ENCODE measurements around the gene C15orf62.

C15orf62 gene, protein sequence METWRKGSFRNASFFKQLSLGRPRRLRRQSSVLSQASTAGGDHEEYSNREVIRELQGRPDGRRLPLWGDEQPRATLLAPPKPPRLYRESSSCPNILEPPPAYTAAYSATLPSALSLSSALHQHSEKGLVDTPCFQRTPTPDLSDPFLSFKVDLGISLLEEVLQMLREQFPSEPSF

DNA sequence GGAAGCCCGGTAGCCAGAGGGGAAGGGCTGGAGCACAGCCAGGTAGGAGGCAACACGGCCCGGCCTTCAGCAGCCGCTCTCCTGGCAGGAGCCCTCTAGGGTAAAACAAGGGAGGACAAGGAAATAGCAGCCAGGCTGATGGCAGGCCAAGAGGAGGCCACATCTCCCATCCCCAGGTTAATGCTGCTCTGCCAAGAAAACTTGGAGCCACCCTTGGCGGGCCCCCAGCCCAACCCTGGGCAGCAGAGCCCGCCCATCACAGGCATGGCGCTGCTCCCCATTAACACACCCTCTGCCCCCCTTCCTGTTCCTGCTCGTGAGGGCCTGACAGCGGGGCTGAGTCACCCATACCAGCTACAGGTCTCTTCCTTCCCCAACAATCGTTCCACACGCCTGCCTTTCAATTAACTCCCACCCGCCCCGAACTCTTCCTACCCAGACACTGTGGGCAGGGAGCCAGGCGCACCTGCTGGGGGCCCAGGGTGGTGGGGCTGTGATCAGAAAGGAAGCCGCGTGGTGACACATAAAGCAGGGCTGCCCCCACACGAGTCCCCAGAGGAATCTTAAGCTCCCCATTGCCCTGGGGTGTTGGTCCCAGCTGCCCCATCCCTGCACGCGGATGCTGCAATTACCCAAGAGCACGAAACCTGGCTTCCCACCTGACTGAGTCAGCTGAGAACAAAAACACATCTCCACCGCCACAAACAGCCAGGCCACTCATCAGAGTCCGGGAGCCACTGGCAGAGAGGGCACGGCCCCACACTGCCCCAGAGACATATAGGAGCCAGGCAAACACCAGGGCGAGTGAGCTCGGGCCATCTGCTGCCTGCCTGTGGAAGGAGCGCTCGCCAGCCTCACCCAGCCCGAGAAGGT, at the start of gene C15orf62:
C15orf62 (plus strand) TSS at position 707 of the 873 bp plus-strand sequence. CDS start 516 bp downstream, outside the sequence.
- peak; percentile 63 for DNase-seq (ENCODE audit: low spot score)

DNA sequence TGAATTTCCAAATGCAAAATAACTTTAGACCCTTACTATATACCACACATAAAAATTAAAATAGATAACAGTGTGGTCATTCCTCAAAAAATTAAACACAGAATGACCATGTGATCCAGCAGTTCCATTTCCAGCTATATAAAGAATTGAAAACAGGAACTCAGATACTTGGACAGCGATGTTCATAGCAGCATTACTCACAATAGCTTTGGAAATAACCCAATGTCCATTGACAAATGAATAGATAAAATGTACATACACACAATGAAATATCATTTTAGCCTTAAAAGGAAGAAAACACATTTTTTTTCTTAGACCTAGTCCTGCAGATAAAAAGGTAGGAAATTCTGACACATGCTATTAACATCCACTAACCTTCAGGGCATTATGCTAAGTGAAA, 48.1 kb upstream of the C15orf62 start:
- no peak for DNase-seq (ENCODE audit: low spot score)

DNA sequence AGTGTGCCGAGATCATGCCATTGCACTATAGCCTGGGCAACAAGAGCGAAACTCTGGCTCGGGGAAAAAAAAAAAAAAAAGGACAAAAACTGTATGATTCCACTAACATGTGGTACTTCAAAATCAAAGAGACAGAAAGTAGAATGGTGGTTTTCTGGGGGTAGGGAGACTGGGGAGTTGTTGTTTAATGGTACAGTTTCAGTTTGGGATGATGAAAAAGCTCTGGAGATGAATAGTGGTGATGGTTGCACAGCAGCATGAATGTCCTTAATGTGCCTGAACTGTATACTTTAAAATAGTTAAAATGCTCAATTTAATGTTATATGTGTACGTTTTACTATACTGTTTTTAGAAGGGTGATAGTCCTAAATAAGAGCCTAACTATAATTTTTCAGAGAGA, 47.4 kb upstream of the C15orf62 start:
- DNase-seq (ENCODE audit: low spot score) = no peak

DNA sequence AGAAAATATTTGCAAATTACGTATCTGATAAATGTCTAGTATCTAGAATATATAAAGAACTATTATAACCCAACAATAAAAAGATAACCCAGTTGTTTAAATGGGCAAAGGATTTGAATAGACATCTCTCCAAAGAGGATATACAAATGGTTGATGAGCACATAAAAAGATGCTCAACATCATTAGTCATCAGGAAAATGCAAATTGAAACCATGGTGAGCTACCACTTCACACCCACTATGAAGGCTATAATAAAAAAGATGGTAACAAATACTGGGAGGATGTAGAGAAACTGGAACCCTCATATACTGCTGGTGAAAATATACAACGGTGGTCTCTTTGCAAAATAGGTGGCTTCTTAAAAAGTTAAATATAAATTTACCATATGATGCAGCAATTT, 46.8 kb upstream of the C15orf62 start:
- no peak for DNase-seq (ENCODE audit: low spot score)

DNA sequence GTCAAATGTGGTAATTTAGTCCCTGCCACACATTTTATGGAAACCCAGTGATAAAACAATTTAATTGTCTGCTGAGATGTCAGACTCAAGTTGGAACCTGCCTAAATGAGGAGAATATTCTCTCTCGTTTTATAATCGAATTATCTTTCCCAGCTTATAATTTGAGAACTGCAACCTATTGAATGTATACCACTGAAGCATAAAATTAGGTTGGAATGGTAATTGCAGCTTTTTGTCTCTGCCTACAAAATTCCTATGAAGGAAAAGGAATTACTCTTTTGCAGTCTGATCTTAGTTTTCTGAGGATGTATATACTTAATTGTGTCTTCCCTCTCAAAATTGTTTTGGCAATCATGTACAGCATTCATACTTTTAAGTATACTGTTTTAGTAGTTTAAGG, 45.9 kb upstream of the C15orf62 start:
- DNase-seq (ENCODE audit: low spot score) = no peak

DNA sequence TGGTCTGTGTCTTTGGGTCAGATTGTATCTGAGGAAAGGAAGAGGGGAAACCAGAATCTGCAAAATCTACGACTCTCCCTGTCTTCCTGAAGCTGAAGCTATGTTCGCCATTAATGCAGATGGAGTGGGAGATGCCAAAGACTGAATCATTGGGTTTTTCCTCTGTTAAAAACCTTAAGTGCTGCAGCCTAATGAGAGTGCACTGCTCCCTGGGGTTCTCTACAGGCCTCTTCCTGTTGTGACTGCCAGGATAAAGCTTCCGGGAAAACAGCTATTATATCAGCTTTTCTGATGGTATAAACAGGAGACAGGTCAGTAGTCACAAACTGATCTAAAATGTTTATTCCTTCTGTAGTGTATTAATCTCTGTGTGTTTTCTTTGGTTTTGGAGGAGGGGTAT, 38.7 kb upstream of the C15orf62 start:
- no peak for DNase-seq (ENCODE audit: low spot score)

DNA sequence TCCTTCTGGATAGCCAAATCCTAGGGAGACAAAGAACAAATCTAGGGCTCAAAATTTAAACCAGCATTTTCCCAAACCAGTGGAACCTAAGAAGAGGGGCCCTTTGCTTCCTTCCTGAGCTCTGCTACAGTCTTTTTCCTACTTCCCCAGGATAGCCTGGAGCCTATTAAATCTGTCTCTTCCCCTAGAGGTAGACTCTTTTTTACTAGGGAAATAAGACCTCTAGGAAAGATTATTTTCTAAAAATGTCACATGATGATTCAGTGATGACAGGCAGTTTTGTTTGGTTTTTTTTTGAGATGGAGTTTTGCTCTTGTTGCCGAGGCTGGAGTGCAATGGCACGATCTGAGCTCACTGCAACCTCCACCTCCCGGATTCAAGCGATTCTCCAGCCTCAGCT, 33.2 kb upstream of the C15orf62 start:
- DNase-seq (ENCODE audit: low spot score) = no peak

DNA sequence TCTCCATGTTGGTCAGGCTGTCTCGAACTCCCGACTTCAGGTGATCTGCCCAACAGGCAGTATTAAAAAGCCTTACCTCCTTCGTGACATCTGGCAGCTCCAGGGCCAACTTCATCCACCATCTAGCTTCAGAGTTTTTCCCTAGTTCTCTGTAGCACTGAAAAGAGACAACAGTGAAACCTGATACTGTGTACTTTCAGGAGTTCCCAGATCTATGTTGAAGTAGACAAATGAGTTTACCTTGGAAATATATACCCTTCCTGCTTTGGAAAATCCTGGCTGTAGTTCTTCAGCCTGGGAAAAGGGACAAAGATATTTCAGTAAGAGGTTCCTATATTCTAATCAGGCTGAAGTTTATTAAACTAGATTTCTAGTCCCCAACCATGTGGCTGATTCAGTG, 32.7 kb upstream of the C15orf62 start:
- no peak for DNase-seq (ENCODE audit: low spot score)

DNA sequence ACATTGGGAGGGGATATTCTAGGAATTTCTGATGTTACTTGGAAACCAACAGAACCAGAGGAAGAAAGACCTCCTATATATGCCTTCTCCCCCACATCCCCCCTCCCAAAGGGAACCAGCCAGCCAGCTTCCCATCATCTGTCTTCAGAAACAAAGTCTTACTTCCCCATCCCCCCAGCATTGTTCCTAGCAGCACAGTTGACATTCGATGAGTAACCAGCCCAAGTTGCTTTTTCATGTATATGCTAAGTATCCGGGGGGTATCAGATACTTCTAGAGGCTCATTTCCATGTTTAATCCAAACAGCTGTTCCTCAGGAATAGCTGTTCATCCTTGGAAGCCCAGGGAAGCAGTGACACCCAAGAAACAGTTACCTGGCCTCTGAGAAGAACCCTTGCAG, 30.7 kb upstream of the C15orf62 start:
- no peak for DNase-seq (ENCODE audit: low spot score)

DNA sequence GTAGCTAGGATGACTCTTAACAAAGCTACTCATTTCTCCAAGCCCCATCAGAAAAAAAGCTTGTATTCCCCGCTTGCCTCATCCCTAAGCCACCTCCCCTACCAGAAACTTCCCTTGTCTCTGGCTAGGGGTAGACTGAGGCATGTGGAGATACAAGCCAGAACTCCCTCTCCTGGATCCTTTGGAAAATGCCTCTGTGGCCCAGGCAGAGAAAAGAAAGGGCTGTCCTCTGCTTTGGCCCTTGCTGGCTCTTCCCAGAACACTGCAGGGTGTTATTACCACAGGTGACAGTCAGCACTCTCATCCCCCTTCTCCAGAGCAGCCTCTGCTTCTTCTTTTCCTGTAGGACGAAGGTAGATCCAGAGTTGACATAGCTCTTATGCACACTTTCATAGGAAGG, 29.9 kb upstream of the C15orf62 start:
- DNase-seq (ENCODE audit: low spot score) = no peak

DNA sequence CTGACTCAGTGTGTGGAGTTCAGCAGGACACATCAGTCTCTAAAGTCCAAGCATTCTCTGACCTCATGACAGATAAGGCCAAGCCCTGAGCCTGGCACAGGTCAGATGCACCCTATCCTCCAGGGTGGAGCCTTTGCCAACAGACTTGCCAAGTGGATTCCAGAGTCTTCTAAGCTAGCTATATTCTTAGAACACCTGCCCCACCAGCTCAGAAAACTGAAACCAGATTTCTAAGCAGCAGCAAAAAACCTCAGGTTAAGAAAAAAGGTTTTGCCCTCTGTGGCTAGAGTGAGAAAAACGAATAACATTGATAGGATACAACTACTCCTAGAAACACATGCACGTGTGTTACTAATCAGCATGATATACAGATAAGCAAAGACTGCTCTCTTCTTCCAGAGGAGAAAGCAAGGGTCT, 26.3 kb upstream of the C15orf62 start:
- DNase-seq (ENCODE audit: low spot score) = no peak

DNA sequence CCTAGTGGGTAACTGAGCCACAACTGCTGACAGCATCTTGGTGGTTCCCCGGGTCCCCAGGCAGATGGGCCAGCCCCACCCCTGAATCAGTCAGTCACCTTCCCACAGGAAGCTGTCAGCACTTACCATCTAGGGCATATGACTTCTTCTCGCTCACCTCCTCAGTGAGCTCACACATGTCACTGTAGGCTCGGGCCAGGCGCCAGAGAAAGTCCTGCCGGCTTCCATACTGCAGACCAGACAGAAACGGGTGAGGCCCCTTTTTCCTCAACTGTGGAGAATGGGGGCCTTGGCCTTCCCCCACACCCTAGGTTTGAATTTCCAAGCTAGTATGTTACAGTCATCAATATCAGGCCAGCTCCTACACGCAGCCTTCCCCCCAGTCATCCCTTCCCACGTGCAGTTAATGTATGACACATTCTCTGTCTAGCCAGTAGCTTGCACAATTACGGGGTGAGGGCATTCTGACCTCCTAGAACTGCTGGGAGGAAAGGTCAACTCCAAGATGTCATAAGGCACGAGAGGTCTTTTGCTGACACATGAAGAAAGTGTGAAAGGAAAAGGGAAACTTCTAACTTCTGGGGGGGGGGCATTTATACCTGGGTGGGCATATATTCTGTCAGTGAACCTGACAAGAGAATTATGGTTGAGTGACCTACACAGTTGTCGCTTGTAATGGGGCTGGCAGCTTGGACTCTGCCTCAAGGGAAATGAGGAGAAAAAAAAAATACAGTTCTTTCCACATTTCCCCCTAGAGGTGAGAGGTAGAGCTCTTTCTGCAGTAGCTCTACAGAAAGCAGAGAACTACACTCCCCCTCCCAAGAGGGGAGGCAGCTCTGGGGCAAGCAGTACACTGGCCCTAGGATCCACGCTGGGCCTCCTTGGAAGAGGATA, 25.6 kb upstream of the C15orf62 start:
- no peak for DNase-seq (ENCODE audit: low spot score)

DNA sequence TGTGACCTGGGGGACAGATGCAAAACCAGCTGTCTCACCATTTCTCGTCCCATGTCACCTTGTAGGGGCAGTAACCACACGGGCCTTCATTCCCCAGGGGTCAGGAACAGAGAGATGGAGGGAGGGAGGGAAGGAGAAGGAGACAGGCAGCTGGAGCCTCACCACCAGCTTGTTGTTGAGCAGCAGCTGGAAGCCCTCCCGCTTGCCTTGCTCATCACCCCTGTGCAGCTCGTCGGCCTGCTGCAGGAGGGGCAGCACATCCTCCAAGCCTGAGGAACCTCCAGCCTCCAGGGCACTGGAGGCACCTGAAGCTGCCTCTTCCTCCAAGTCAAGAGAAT, 25.0 kb upstream of the C15orf62 start:
- no peak for DNase-seq (ENCODE audit: low spot score)

DNA sequence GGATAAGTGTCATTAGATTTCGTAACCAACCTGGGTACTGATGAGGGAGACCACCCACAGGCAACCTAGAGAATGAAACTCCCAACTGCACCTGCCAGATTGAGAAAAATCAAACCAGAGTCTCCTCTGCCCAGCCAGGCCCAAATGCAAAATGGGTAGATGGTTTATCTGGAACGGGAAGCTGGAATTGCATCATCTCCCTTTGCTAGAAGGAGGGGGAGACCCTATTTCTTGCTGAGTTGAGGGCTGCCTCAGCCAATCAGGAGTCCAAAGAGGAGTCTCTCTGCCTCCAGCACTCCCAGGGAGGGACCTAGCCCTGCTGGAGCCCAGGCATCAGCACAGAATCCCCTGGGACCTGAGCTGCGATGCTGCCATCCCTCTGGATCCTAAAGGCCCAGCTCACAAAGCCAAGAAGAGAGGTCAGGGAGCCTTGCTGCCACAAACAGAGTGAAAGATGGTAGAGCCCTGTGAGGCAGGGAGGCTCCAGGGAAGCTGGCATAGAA, 22.8 kb upstream of the C15orf62 start:
- no peak for DNase-seq (ENCODE audit: low spot score)

DNA sequence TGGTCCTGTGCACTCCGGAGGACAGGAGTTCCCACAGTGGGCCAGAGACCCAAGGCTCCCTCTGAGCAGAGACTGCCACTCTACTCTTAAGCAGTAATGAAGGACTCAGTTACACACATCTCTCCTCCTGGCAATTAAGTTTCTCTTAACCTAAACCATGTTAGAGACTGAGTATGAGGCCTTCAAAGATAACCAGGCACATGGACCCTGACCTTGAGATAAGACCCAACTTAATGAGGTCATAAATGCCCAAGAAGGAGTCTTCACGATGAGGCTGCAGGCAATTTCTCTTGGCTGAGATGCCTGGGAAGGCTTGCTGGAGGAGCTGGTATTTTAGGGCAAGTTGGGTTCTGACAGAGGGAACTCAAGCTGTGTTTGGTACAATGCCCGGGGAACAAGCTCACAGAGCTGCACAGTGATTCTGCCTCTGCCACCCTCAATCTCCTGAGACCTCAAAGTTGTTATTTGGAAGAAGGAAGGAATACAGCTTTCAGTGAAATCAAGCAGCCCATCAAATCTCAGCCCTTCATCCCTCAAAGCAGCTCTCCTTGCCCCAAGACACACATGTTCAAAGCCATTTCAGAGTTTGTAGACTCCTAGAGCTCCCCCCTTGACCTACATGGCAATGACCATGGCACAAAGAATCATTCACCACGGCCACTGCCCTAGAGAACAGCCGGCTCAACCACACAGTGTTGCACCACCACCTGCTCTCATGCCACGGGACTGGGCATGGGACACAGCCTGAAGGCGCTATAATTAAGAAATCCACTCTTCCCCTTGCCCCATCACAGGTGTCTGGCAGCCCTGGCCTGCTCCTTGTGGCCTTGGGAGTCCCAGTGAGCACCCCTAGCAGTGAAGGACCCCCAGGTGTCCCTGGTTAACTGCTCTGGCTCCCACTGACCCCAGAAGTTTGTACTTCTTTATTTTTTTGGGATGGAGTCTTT, 21.8 kb upstream of the C15orf62 start:
- DNase-seq (ENCODE audit: low spot score) = no peak

DNA sequence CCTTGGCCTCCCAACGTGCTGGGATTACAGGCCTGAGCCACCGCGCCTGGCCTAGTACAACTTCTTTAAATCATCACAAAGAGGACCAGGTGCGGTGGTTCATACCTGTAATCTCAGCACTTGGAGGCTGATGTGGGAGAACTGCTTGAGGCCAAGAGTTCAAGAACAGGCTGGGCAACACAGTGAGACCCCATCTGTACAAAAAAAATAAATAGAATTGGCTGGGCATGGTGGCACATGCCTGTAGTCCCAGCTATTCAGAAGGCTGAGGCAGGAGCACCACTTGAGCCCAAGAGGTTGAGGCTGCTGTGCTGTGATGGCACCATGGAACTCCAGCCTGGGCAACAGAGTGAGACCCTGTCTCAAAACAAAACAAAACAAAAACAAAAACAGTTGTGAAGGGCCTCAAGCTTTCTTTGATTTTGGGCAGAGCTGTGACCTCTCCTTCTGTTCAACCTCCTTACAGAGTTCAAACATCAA, 20.6 kb upstream of the C15orf62 start:
- DNase-seq (ENCODE audit: low spot score) = no peak

DNA sequence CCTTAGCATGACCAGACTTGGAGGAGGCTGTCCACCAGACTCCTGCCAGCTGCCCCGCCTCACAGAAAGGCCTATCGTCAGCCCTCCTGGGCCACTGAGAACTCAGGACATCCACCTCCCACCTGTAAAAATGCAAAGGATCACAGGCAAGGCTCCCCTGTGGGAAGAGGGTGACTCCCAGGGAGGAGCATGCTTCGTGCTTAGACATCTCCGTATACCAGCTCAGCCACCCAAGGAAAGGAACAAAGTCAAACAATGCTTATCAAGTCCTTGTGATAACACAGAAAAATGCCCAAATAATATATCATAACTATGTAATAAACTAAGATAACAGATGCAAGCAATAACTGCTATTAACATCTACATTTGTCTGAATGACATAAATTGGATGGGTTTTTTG, 18.9 kb upstream of the C15orf62 start:
- no peak for DNase-seq (ENCODE audit: low spot score)

DNA sequence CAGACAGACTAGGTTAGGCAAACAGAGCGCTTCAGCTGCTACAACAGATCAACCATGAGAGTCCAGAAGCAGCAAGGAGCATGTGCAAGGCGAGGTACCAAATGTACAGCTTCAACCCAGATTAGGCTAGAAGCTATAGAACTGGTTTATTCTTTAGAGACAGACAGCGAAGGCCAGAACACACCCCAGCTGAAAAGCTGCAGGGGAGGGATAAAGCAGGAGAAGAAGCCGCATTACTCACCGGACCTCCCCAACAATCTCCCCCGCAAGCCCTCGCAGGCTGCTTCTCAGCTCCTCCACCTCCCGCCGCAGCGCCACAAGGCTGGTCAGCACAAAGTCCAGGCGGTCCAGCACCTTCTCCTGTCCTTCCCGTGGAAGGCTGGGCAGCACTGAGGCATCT, 18.0 kb upstream of the C15orf62 start:
- DNase-seq (ENCODE audit: low spot score) = no peak

DNA sequence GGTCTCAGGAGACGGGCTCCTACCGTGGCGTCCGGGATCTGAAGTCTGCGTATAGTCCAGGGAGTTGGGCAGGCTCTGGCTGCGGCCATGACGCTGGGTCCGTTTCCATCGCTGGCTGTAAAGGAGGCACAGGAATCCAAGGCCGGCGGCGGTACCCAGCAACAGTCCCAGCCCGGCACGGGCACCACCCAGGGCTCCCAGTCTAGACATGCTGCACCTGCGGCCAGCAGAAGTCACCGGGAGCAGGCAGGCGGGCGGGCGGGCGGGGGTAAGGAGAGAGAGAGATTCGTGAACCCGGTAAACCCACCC, 15.3 kb upstream of the C15orf62 start:
- DNase-seq (ENCODE audit: low spot score) = no peak

DNA sequence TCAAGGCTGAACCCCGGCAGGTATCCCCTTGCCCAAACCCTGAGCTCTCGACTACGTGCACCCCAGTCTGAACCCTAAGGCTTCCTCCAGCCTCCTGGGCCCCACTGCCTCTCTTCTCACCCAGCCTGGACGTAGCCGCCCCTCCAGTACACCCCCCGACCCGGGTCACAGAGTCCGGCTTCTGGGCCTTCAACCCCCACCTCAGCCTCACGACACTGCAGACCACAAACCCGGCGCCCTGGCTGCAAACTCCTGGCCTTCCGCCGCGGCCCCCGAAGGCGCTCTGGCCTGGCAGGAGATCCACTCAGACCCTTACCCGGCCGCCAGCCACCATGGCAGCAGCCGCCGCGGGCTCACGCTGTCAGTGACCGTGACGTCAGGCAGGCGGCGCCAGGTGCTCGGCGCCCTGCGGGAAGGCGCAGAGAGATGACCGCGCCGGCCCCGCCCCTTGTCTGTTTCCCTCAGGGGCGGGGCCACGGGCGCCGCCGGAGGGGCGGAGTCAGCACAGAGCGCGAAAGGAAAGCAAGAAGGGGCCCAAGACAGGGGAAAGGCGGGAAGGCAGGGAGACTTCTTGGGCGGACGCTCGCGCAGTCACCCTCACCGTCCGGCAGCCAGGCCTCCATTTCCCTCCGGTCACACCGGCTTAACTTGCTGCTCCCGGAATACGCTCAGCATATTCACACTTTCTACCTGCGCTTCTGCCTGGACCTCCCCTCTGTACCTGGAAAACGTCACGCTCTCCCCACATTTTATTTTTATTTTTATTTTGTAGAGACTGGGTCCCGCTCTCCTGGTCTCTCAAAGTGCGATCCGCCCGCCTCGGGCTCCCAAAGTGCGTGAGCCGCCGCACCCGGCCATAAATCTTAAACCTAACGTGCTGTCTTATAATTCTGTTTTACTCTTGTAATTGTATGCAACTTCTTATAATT, 14.6 kb upstream of the C15orf62 start, which contains the start of gene RMDN3:
RMDN3 (minus strand) TSS at position 372 of the 929 bp plus-strand sequence. CDS start 471 bp downstream, outside the sequence.
- peak; percentile 89 for DNase-seq (ENCODE audit: low spot score)

Data from putamen (tissue), 1 donor.